LNCAP (cell line): ENCODE data around the gene PRRT4.

ENCODE experiments used
- TF ChIP-seq, protein P1 (sequence below): fragments of 450-650 bp; IDR thresholded peaks from 2 replicates; pipeline ENCODE4 v1.5.1; 2017; ENCODE audit warnings: mild to moderate bottlenecking

The PRRT4 gene

DNA sequence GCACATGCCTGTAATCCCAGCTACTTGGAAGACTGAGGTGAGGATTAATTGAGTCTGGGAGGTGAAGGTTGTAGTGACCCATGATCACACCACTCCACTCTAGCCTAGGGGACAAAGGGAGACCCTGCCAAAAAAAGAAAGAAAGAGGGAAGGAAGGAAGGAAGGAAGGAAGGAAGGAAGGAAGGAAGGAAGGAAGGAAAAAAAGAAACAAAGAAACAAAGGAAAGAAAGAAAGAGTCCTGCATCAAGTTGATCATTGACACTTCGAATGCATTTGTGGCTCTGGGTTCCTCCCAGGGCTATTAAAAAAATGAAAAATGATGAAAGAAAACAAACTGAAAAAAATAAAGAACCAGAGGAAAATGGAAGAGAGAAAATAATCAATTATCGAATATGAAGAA, 3.9 kb upstream of the PRRT4 start:
- TF ChIP-seq, protein P1, sequence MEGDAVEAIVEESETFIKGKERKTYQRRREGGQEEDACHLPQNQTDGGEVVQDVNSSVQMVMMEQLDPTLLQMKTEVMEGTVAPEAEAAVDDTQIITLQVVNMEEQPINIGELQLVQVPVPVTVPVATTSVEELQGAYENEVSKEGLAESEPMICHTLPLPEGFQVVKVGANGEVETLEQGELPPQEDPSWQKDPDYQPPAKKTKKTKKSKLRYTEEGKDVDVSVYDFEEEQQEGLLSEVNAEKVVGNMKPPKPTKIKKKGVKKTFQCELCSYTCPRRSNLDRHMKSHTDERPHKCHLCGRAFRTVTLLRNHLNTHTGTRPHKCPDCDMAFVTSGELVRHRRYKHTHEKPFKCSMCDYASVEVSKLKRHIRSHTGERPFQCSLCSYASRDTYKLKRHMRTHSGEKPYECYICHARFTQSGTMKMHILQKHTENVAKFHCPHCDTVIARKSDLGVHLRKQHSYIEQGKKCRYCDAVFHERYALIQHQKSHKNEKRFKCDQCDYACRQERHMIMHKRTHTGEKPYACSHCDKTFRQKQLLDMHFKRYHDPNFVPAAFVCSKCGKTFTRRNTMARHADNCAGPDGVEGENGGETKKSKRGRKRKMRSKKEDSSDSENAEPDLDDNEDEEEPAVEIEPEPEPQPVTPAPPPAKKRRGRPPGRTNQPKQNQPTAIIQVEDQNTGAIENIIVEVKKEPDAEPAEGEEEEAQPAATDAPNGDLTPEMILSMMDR = no peak

DNA sequence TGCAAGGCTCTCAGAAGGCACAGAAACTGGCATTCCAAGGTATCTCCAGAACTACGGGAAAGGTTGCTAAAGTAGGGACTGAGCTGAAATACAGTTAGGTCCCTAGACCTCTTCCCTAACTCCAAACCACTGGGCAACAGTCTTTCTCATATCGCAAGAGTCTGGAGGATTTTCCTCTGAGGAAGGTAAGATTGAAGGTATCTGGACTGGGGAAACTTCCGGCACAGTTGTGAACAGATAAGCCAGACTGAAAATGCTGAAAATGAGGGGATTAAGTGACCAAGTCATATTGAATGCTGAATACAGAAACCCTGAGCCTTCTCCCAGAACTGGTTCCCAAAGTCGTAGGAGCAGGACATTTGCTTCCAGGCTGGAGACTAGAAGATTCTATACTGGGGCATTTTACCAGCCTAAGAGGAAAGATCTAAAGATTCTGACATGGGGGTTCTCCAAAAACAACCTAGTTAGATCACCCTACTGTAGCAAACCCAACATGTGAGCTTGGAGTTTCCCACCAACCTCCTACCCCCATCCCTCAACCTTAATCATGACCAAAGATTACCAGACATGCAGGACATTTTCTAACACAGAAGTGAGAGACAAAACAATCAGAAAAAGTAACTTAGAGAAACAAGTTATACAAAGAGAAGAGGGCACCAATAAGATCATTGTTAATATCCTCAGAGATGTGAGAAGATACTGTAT, 2.8 kb upstream of the PRRT4 start:
- TF ChIP-seq, protein P1 = no peak

DNA sequence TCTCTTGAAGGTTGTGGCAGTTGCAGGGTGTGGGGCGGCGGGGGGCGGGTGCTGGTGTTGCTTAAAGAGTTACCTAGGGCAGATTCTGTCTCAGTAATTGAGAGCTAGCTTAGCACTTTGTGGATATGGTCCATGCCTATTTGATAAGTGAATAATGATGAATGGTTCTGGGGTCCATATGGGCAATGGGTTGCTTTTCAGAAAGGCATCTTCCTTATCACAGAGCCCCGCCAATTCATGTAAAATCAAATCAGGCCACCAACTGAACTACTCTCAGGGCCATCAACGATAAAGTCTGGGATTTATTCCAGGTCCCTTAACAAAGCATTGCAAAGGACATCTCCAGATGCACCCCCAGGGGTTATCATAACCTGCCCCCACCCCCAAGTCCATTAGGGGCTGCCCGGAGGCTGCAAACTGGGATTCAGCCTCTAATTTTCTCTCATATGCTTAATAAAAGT, 1.8 kb upstream of the PRRT4 start:
- TF ChIP-seq, protein P1 = no peak

DNA sequence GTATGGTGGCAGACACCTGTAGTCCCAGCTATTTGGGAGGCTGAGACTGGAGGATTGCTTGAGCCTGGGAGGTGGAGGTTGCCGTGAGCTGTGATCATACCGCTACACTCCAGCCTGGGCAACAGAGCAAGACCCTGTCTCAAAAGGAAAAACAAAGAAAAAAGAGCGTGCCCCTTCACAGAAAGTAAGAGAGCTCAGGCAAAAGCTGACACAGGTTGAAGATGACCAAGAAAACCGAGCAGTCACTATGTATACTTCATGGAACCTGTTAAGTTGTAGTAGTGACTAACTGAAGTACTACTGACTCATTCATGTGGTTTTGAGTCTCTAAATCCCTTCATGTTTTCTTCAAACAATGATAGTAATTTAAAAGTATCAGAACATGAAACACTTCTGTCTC, 1.2 kb upstream of the PRRT4 start:
- TF ChIP-seq, protein P1 = no peak

DNA sequence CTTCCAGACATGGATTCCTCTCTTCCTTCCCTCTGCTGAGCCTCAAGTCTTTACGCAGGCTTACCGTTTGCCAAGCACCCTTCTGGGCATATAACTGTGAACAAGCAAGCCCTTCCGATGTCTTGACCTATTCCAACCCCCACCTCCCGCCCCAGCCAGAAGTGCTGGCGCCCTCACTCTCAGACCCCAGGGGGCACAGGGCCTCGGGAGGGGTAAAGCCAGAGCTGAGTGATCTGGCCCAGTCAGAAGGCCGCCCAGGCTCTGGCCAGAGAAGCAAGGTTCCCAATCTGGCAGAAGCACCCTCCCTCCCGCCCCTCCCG, 1.2 kb downstream of the PRRT4 start:
- TF ChIP-seq, protein P1 = no peak

DNA sequence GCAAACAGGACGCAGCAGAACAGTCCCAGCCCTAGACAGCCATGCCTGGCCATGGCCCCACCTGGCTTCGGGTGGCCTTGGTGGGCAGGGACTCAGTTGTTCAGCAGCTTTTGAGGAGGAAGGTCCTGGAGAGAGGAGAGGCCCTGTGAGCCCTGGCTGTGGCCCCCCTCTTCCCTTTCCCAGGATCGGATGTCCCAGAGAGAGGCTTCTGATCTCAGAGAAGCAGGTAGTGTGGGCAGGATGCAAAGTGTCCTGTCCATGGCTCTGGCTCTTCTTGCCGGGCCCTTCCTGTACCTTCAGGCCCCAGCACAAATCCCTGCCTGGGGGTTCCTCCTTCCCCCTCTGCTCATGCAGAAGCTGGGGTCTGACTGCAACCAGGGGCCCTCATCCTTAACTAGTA, 1.6 kb downstream of the PRRT4 start:
- TF ChIP-seq, protein P1 = no peak

DNA sequence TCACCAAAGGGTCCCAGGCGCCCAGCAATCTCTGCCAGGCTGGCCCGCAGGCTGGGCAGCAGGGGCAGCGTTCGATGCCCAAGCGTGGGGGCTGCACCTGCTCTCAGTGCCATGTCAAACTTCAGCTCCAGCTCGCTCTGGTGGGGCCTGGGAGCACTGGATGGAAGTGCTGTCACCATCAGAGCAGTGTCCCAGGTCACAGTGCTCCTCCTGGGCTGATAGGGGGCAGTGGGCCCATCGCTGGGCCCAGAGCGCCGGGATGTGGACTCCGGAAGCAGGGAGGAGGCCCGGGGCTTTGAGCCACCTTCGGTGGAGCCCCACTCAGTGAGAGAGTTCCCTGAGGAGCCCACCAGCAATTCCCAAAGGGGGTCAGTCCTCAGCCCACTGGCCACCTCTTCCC, 2.2 kb downstream of the PRRT4 start:
- TF ChIP-seq, protein P1 = no peak

DNA sequence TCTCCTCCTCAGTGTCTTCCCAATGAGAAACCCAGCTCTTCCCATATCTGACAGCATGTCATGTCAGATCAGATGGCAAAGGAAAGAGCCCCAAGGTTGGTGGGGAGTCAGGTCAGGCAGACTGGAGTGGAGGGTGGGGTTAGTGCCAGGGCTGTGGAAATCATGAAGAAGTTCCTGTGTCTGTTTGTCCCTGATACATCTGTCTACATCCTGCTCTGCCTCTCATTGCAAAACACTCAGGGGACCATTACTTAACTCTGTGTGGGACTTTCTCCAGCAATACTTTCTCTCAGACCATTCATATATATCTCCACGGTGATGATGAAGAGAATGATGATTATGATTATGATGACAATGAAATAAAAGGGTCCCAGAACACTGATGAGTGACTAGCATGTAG, 3.3 kb downstream of the PRRT4 start:
- TF ChIP-seq, protein P1 = no peak
